HFF-Myc (cell line): Measurements from ENCODE around the gene STK38L.

ENCODE experiments used
- DNase-seq: peaks from one replicate; pipeline ENCODE4 v3.0.0-alpha.2; 2011; ENCODE audit warnings: low read depth; ENCODE audit errors: extremely low read depth
- H3K4me3 ChIP-seq: replicated peaks from 2 replicates; pipeline ENCODE4 v1.5.1; 2011; ENCODE audit warnings: low read depth, mild to moderate bottlenecking, control low read depth, low read length
- CTCF ChIP-seq: IDR thresholded peaks from 2 replicates; pipeline ENCODE4 v1.5.1; 2012; ENCODE audit warnings: mild to moderate bottlenecking, low read depth, low read length, control low read depth; ENCODE audit errors: missing control alignments

STK38L gene

DNA sequence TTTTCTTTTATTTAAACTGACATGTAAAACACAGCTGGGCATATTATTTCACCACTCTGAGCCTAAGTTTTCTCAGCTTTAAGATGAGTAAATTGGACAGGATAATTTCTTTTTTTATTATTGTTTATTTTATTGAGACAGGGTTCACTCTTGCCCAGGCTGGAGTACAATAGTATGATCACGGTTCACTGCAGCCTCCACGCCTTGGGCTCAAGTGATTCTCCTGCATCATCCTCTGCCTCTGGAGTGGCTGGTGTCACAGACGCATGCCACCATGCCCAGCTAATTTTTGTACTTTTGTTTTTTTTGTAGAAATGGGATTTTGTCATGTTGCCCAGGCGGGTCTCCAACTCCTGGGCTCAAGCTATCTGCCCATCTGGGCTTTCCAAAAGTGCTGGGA, 101.3 kb downstream of the STK38L start:
- H3K4me3 ChIP-seq = no peak overlapping the region
- no peak for TF ChIP-seq CTCF
- DNase-seq = no peak

DNA sequence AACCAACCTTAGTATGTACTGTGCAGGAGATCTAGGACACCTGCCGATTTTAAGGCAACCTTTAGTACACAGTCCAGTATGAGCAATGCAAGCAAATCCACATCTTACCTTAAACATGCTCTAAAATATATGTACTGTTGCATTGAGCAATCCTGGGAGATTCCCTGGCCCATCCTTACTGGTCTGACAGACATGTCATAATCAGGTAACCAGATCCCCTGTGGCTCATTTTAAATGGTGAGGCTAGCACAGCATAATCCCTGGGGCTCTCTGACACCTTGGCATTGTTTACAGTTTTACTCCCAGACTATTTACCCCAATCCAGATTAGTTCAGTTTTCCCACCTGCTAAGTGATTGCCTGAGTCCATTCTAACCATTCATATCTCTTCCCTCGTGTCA, 103.7 kb downstream of the STK38L start:
- TF ChIP-seq CTCF = no peak

DNA sequence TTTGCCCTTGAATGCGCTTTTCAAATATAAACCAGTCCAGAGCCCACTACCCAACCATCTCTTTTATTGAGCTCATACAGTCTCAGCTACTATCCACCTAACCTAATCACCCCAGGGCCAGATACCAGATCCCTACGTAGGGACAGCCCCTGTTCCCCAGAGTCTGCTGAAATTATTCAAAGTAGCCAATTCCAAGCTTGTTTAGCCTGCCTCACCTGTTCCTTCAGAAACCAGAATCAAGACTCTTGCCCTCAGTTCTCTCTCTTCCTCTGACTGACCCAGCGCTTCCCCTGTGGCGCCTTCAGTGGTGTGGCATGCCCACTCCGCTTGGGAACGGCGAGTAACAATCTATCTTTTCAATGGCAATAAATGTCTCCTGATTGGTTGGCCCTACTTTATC, 107.4 kb downstream of the STK38L start:
- no peak for TF ChIP-seq CTCF
- no peak overlapping the region for H3K4me3 ChIP-seq
- DNase-seq = no peak

More for the DNA sequence above, 103.7 kb downstream of the STK38L start:
- H3K4me3 ChIP-seq = no peak overlapping the region
- DNase-seq = no peak

GRCh38 chr12:27355486-27355885, 111.4 kb downstream of the STK38L start:
- TF ChIP-seq CTCF = no peak
- DNase-seq = no peak
- H3K4me3 ChIP-seq = no peak overlapping the region

DNA sequence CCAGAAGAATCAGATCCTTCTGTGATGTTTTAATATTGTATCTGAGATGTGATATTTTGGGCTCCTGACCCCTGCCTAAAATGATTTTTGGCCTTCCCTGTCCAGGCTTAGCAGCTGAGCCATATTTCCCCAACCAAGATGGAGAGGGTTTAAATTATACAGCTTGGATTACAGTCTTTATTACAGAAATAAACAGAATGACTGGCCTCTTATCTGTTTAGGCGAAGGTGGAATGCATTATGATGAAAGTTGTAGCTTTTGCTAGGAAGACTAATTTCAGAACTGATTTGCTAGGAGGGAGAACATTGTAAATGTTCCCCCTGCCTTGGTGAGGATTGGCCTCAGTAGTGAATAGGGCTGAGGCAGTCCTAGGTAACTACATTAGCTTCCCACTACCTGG, 111.9 kb downstream of the STK38L start:
- no peak for DNase-seq
- no peak for TF ChIP-seq CTCF
- no peak overlapping the region for H3K4me3 ChIP-seq

DNA sequence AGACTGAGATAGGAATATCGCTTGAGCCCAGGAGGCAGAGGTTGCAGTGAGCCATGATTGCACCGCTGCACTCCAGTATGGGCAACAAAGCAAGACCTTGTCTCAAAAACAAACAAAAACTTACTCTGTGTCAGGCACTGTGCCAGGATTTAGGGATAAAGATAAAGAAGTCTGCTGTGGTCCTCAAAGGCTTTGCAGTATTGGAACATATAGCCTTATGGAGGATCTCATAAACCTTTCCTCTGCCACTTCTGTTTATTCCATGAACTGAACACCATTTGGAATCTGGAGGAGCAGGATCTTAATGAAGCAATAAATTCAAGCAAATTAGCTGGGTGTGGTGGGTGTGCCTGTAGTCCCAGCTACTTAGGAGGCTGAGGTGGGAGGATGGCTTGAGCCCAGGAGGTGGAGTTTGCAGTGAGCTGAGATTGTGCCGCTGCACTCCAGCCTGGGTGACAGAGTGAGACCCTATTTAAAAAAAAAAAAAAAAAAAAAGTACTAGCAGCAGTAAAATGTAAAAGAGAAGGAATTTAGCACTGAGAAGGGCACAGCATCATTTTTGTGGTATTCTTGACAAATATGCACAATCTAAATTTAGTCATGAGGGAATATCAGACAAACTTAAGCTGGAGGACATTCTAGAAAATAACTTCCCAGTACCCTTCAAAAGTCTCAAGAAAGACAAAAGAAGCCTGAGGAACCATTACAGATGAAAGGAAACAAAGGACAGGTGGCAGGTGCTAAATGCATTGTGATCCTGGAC, 115.7 kb downstream of the STK38L start:
- H3K4me3 ChIP-seq = no peak overlapping the region
- TF ChIP-seq CTCF = no peak
- no peak for DNase-seq

- no peak for DNase-seq
- no peak overlapping the region for H3K4me3 ChIP-seq
- TF ChIP-seq CTCF = no peak
Observed at GRCh38 chr12:27361372-27361771, 117.3 kb downstream of the STK38L start.
